ENCODE data around the gene TADA2A. TPM values are rescaled to one million over a fixed set of nuclear protein-coding genes. Genes with fewer than 3 reads are reported as not detected.

Gene TADA2A
- total RNA-seq, 2 donors from 2014 or later = 26.9 to 31.6 TPM

DNA sequence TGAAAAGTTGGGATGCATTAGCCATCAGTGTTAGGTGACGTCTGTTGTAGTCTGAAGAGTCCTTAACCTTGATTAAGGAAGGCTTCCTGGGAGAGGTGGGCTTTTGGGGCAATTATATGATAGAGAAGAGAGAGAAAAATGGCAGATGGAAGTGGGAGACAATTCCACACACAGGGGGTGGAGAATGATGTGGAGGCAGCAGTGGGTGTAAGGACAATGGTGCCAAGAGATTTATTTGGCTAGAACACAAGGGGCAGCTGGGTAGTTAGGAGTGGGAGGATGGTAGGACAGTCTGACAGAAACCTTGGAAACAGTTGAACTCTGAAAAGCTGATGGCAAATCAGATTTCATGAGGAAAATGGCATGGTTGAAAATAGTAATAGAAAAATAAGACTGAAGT lies 72.3 kb downstream of the TADA2A start:
- no peaks in the 10 kb centered on the region for H3K27me3 ChIP-seq (ENCODE audit: control insufficient read depth, insufficient read depth, low read length, poor library complexity, severe bottlenecking)
- H3K9me3 ChIP-seq (ENCODE audit: control insufficient read depth, low read length) = no peaks in the 10 kb centered on the region
- H3K4me1 Mint-ChIP-seq = peaks cover 34% of the 10 kb centered on the region
- DNase-seq = no peak
- H3K4me3 Mint-ChIP-seq = no peak overlapping the region
- peaks cover 56% of the 10 kb centered on the region for H3K36me3 ChIP-seq (ENCODE audit: control insufficient read depth, insufficient read depth, low read length)
- H3K4me3 ChIP-seq (ENCODE audit: low read length) = no peak overlapping the region
- TF ChIP-seq, protein P1, sequence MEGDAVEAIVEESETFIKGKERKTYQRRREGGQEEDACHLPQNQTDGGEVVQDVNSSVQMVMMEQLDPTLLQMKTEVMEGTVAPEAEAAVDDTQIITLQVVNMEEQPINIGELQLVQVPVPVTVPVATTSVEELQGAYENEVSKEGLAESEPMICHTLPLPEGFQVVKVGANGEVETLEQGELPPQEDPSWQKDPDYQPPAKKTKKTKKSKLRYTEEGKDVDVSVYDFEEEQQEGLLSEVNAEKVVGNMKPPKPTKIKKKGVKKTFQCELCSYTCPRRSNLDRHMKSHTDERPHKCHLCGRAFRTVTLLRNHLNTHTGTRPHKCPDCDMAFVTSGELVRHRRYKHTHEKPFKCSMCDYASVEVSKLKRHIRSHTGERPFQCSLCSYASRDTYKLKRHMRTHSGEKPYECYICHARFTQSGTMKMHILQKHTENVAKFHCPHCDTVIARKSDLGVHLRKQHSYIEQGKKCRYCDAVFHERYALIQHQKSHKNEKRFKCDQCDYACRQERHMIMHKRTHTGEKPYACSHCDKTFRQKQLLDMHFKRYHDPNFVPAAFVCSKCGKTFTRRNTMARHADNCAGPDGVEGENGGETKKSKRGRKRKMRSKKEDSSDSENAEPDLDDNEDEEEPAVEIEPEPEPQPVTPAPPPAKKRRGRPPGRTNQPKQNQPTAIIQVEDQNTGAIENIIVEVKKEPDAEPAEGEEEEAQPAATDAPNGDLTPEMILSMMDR (conservative IDR thresholded peaks at IDR 0.05) = no peak
- H3K36me3 Mint-ChIP-seq (ENCODE audit: low read depth) = peaks cover 43% of the 10 kb centered on the region
- H3K9ac ChIP-seq (ENCODE audit: extremely low read depth, low read length, poor library complexity, severe bottlenecking) = no peak overlapping the region
- H3K9me3 Mint-ChIP-seq = no peaks in the 10 kb centered on the region
- no peak overlapping the region for H3K27ac Mint-ChIP-seq
- no peak overlapping the region for H3K27ac ChIP-seq (ENCODE audit: low read depth, low read length)
- peaks cover 11% of the 10 kb centered on the region for H3K4me1 ChIP-seq (ENCODE audit: control insufficient read depth, insufficient read depth, low read length)
- H3K27me3 Mint-ChIP-seq (ENCODE audit: insufficient read depth) = no peaks in the 10 kb centered on the region
- 89 to 94% methylated on average over 1 of the region's 1 CpG for WGBS, 2 experiments (ENCODE audit: insufficient coverage in 1 of 2, insufficient read length in 1 of 2)

DNA sequence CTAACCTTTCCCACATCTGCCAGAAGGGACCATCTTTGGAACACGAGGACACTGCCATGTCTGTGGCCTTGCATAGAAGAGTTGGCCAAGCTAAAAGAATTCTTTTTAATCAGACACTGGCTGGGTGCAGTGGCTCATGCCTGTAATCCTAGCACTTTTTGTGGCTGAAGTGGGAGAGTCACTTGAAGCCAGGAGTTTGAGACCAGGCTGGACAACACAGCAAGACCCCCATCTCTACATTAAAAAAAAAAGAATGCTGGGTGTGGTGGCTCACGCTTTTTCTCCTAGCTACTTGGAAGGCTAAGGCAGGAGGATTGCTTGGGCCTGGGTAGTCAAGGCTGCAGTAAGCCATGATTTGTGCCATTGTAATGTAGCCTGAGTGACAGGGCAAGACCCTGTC lies 73.7 kb downstream of the TADA2A start:
- DNase-seq = no peak
- Mint-ChIP-seq H3K9me3 (no peaks in the 10 kb centered on the region), H3K27ac (no peak overlapping the region), H3K27me3 (ENCODE audit: insufficient read depth) (no peaks in the 10 kb centered on the region), H3K4me3 (no peak overlapping the region), H3K36me3 (ENCODE audit: low read depth) (peaks cover 37% of the 10 kb centered on the region), H3K4me1 (peaks cover 34% of the 10 kb centered on the region)
- H3K4me1 ChIP-seq (ENCODE audit: control insufficient read depth, insufficient read depth, low read length) = peaks cover 11% of the 10 kb centered on the region
- WGBS, 2 experiments (ENCODE audit: insufficient coverage in 1 of 2, insufficient read length in 1 of 2) = 86 to 100% methylated on average over 2 of the region's 2 CpGs
- H3K27me3 ChIP-seq (ENCODE audit: control insufficient read depth, insufficient read depth, low read length, poor library complexity, severe bottlenecking) = no peaks in the 10 kb centered on the region
- peaks cover 47% of the 10 kb centered on the region for H3K36me3 ChIP-seq (ENCODE audit: control insufficient read depth, insufficient read depth, low read length)
- no peak overlapping the region for H3K9ac ChIP-seq (ENCODE audit: extremely low read depth, low read length, poor library complexity, severe bottlenecking)
- no peak overlapping the region for H3K4me3 ChIP-seq (ENCODE audit: low read length)
- H3K9me3 ChIP-seq (ENCODE audit: control insufficient read depth, low read length) = no peaks in the 10 kb centered on the region
- TF ChIP-seq, protein P1 (conservative IDR thresholded peaks at IDR 0.05) = no peak
- no peak overlapping the region for H3K27ac ChIP-seq (ENCODE audit: low read depth, low read length)

DNA sequence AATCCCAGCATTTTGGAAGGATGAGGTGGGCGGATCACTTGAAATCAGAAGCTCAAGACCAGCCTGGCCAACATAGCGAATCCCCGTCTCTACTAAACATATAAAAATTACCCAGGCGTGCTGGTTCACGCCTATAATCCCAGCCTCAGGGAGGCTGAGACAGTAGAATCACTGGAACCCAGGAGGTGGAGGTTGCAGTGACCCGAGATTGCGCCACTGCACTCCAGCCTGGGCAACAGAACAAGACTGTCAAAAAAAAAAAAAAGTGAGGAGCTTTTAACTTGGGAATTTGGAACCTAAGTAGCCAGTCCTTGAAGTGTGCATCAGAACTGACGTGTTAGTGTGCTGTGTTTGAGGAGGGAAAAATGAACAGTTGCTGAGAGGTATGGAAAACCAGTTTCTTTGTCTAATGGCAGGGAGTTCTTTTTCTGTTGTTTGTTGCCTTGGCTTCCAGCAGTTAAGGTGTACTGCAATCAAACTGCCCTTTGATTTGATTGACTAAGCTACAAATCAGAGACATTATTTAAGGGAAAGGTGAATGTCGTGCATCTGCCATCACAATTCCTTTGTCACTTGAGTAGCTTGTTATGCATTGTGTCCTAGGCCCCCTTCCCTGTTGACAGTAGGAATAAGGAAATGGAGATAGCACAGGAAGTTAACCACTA lies 74.4 kb downstream of the TADA2A start:
- peaks cover 30% of the 10 kb centered on the region for H3K36me3 Mint-ChIP-seq (ENCODE audit: low read depth)
- Histone ChIP-seq H3K27ac (ENCODE audit: low read depth, low read length) (no peak overlapping the region), H3K9ac (ENCODE audit: extremely low read depth, low read length, poor library complexity, severe bottlenecking) (no peak overlapping the region), H3K9me3 (ENCODE audit: control insufficient read depth, low read length) (no peaks in the 10 kb centered on the region), H3K27me3 (ENCODE audit: control insufficient read depth, insufficient read depth, low read length, poor library complexity, severe bottlenecking) (no peaks in the 10 kb centered on the region), H3K4me1 (ENCODE audit: control insufficient read depth, insufficient read depth, low read length) (peaks cover 10% of the 10 kb centered on the region), H3K4me3 (ENCODE audit: low read length) (no peak overlapping the region), H3K36me3 (ENCODE audit: control insufficient read depth, insufficient read depth, low read length) (peaks cover 40% of the 10 kb centered on the region)
- H3K9me3 Mint-ChIP-seq = no peaks in the 10 kb centered on the region
- H3K4me3 Mint-ChIP-seq = no peak overlapping the region
- H3K4me1 Mint-ChIP-seq = peaks cover 32% of the 10 kb centered on the region
- TF ChIP-seq, protein P1 (conservative IDR thresholded peaks at IDR 0.05) = no peak
- WGBS, 2 experiments (ENCODE audit: insufficient coverage in 1 of 2, insufficient read length in 1 of 2) = 91 to 93% methylated on average over 5 to 9 of the region's 9 CpGs
- peak overlapping the region; percentile 66 for H3K27ac Mint-ChIP-seq
- H3K27me3 Mint-ChIP-seq (ENCODE audit: insufficient read depth) = peaks cover 6% of the 10 kb centered on the region
- no peak for DNase-seq
